Stimulated activated CD8-positive, alpha-beta memory T cell treated with anti-CD3 and anti-CD28 coated beads, Interleukin-12 subunit alpha, Interleukin-12 subunit beta, amount 100 ng/mL, for 4 hours (primary cell): Measurements from ENCODE around the gene CYSLTR2.

ENCODE experiments used
- DNase-seq: peaks from one replicate; pipeline ENCODE4 v3.0.0-alpha.2; 2020; ENCODE audit warnings: low read depth

Gene CYSLTR2

GRCh38 chr13:48653472-48653939 is at the start of gene CYSLTR2:
Gene CYSLTR2, plus strand, starts transcription at chr13:48653929. Its CDS starts 52,889 bp downstream, at chr13:48706818.
- no peak for DNase-seq

GRCh38 chr13:48615049-48615448 is 38.7 kb upstream of the CYSLTR2 start:
- no peak for DNase-seq

- no peak for DNase-seq
Measured at GRCh38 chr13:48618937-48619336, 34.8 kb upstream of the CYSLTR2 start.

- DNase-seq, result no peak
Measured at GRCh38 chr13:48621056-48621455, 32.7 kb upstream of the CYSLTR2 start.

GRCh38 chr13:48624016-48624415 is 29.7 kb upstream of the CYSLTR2 start:
- no peak for DNase-seq

- DNase-seq, result no peak
Measured at GRCh38 chr13:48624858-48625257, 28.9 kb upstream of the CYSLTR2 start.

- no peak for DNase-seq
Measured at GRCh38 chr13:48625413-48626076, 28.2 kb upstream of the CYSLTR2 start.

- no peak for DNase-seq
Measured at GRCh38 chr13:48626077-48626449, 27.7 kb upstream of the CYSLTR2 start.

GRCh38 chr13:48626726-48627451 is 26.8 kb upstream of the CYSLTR2 start:
- no peak for DNase-seq

GRCh38 chr13:48629277-48629676 is 24.5 kb upstream of the CYSLTR2 start:
- DNase-seq, result no peak

- DNase-seq, result no peak
Measured at GRCh38 chr13:48630291-48630690, 23.4 kb upstream of the CYSLTR2 start.

- no peak for DNase-seq
Measured at GRCh38 chr13:48630773-48631172, 23.0 kb upstream of the CYSLTR2 start.

- no peak for DNase-seq
Measured at GRCh38 chr13:48631441-48631840, 22.3 kb upstream of the CYSLTR2 start.

- DNase-seq, result no peak
Measured at GRCh38 chr13:48633700-48634099, 20.0 kb upstream of the CYSLTR2 start.

- no peak for DNase-seq
Measured at GRCh38 chr13:48634636-48635035, 19.1 kb upstream of the CYSLTR2 start.

- DNase-seq, result no peak
Measured at GRCh38 chr13:48635478-48635877, 18.3 kb upstream of the CYSLTR2 start.

- DNase-seq, result no peak
Measured at GRCh38 chr13:48636550-48636949, 17.2 kb upstream of the CYSLTR2 start.

- DNase-seq, result no peak
Measured at GRCh38 chr13:48637601-48638000, 16.1 kb upstream of the CYSLTR2 start.

GRCh38 chr13:48640767-48641166 is 13.0 kb upstream of the CYSLTR2 start:
- no peak for DNase-seq

- no peak for DNase-seq
Measured at GRCh38 chr13:48641404-48641803, 12.3 kb upstream of the CYSLTR2 start.

- no peak for DNase-seq
Measured at GRCh38 chr13:48642061-48642460, 11.7 kb upstream of the CYSLTR2 start.

GRCh38 chr13:48643159-48643558 is 10.6 kb upstream of the CYSLTR2 start:
- DNase-seq, result no peak

GRCh38 chr13:48644141-48644540 is 9.6 kb upstream of the CYSLTR2 start:
- DNase-seq, result no peak

GRCh38 chr13:48644951-48645350 is 8.8 kb upstream of the CYSLTR2 start:
- DNase-seq, result no peak
